HG02852 (cell line): Measurements from ENCODE around the gene ARL6IP1.
"Not testable (repeated sequence)": the region's sequence is repeated elsewhere in the genome, so short reads cannot be mapped to it uniquely, and the experiment has no call there.

Source experiments
- ATAC-seq: cut with Tn5 transposase; IDR thresholded peaks from one replicate; pipeline ENCODE4 v1.9.1; 2021; ENCODE audit warnings: mild to moderate bottlenecking, moderate library complexity; ENCODE audit not compliant: unreplicated experiment

ARL6IP1 gene

DNA sequence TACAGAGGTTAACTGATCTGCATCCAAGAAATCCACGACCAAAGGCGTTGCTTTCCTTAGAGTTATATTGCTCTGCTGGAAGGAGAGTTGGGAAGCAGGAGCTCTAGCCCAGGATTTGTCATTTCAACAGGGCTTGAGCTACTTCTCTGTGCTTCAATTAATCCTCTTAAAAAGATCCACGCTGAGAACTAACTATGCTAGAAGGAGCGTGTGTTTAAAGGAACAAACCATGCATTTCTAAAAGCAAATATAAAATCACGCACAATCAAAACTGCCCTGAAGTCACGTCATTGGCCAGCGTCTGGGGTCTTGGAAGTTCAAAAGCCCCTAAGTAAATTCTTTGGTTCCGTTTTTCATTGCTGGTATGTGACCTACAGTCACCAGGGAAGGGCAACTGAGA is 1.1 kb downstream of the ARL6IP1 start:
- no peak for ATAC-seq

DNA sequence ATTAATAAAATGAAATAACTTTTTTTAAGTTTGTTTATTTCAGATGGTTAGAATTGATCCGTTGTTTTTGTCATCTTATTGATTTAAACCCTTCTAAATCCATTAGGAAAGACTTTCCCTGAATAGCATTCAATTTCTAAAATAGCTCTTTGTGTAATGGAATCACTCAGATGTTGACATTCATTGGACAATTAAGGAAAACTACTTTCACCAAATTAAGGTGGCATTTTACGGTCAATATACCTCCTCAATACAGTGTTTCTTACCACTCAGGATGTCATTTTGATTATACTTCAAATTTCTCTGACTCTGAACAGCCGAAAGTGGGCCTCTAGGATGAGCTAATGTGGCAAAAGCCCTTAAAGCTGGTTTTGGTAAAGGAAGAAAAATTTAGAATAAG is 1.8 kb downstream of the ARL6IP1 start:
- no peak for ATAC-seq

DNA sequence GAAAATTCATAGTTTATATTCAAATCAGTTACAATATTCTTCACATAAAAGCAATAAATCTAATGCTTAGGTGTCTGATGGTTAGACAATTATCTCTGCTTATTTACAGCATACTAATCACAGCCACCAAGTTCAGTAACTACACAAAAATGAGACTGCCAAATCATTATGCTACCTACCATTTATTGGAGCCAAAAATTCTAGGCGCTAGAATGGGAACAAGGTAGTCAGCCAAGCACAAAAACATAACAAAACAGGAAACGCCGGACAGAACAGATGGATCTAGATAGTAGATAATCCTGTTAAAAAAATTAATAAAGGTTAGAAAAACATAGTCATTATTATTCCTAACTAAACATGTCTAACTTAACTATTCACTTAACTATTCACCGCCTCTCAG is 3.6 kb downstream of the ARL6IP1 start:
- no peak for ATAC-seq

DNA sequence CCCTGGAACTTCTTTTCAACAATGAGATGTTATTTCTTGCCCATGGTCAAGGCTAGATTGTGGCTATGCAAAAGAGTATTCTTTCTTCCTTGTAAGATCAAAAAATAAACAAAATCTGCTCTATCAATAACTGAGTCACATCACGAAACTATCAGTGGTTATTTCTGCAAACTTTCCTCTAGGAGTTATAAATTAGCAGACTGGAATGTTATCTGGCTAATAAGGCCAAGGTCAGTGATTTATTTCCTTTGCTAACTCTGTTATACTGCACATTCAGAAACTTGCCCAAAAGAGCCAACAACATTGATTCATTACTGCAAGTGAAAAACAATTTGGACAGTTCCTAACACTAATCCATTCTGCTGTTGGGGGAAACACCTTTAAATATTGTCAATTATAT is 5.0 kb downstream of the ARL6IP1 start:
- no peak for ATAC-seq

DNA sequence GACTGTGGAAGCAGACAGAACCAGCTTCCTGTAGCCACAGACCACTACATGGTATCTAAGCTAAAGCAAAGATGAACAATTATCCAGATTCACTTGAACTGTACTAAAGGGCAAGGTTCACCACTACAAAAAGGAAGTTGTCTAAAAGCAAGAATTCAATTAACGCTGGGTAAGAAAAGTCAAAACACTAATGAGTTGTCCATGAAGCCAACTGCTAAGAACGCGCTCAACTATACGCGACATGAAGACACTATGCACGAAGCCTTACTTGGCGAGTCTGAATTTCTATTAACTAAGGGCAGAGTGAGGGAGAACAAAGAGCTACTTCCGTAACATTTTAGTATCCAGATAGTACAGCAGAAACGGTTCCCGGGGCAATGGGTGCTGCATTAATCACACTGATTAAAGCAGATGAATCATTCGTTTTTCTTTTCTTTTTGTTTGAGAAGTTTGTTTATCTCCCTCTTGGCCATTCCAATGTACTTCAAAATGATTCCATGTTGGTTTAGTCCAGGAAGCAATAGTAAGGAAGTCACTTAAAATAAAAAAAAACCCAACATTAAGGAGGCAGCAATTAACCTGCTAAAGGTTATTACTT is 8.4 kb downstream of the ARL6IP1 start:
- no peak for ATAC-seq

DNA sequence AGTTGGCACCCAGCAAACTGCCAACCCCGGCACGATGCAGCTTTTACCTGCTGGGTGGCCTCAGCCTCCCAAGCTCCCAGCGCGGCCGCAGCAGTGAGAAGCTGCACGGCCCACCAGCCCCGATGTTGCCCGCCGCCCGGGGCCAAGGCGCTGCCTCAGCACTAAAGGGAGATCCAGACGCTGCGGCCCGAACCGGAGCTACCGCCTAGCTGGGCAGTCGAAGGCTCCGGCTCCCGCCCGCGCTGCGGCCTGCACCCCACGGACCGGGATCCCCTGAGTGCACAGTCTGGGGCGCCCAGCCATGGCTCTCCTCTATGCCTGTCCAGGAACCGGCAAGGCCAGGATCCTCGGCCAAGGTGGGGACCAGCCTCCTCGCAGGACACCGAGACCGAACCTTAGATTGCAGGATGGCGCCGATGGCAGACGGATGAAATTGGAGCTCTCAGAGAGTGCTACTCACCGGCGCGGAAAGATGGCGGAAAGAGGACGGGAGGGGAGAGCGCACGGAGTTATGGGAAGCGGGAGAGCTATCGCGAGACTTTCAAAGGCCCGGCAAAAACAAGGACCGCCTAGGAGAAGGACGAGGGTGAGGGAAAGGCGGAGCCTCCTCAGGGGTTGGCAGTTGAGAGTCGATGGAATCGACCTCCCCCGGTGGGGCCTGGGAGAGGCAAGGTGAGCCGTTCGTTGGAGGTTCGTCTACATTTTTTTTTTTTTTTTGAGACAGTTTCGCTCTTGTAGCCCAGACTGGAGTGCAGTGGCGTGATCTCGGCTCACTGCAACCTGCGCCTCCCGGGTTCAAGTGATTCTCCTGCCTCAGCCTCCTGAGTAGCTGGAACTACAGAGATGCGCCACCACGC is 11.3 kb downstream of the ARL6IP1 start, which contains the start of gene RPS15A:
Gene RPS15A, minus strand, starts transcription at position 485 of the 857 bp plus-strand sequence. CDS start 1,221 bp downstream, outside the sequence.
- ATAC-seq: peak; percentile 82

DNA sequence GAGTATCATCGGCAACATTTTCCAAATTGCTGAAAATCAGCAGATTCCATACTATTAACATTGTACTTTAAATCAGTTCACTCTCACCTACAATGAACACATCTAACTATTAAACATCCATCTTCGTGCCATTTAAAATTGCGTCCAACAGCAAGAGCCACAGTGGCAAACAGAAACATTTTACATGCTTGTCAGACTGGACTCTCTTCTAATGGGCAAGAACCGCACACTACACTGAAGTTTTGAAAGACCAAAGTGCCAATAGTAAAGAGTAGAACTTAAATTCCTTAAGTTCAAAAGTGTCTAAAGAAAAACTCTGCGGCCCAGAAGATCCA is 11.9 kb downstream of the ARL6IP1 start:
- ATAC-seq: no peak

DNA sequence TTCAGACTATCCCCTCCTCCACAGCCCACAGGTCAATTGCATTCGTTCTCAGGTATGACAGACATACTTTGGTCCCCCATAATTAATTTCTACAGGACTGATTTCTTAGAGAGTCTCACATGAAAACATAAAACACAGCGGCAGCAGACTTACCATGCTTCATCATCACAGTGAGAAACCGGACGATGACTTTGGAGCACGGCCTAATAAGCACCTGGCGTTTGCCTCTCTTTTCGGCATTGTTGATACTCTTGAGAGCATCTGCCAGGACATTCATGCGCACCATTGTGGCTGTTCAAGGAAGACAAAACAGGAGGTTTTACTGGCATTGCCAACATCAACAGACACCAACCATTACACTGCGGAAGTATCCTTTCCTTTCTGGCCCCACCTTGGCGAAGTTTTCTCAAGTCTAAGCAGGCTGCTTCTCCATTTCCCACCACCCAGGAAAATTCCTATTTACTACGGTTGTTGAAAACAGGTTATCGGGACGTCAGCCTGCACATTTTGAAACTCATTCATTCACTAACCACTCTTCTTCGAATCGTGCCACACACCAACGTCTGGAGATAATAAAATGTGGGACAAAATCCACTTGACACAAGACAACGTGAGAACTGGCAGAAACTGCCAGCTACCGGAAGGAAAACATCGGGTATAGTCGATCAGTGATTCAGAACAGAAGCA is 12.4 kb downstream of the ARL6IP1 start:
- no peak for ATAC-seq

DNA sequence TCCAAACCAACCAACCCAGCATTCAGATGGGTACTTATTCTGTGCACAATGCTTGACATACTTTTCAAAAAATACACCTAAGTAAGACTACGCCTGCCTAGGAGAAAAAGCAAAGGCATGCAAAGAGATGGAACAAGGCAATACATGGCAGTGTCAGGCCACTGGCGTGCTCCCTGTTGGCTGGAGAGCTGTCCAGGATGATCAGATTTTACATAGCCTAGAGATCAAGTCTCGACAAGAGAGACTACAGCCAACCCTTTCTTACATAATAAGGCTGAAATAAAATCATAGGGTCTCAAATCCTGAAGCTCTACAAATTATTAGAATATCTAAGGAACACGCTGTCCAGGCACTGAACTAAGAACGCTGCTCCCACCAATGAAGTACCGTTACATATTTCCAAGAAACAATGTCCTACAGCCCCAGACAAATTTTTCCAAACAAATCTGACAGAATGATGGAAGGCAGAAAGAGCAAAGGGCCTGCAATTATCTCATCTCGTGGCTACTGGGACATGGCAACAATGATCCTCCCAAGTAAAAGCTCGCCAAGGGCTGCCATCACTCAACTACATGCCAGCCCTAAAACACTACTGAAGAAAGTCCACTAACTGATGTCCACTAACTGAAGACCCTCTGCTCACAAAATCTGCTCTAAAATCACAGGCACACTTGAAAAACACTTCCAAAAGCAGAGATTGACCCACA is 16.3 kb downstream of the ARL6IP1 start:
- no peak for ATAC-seq

DNA sequence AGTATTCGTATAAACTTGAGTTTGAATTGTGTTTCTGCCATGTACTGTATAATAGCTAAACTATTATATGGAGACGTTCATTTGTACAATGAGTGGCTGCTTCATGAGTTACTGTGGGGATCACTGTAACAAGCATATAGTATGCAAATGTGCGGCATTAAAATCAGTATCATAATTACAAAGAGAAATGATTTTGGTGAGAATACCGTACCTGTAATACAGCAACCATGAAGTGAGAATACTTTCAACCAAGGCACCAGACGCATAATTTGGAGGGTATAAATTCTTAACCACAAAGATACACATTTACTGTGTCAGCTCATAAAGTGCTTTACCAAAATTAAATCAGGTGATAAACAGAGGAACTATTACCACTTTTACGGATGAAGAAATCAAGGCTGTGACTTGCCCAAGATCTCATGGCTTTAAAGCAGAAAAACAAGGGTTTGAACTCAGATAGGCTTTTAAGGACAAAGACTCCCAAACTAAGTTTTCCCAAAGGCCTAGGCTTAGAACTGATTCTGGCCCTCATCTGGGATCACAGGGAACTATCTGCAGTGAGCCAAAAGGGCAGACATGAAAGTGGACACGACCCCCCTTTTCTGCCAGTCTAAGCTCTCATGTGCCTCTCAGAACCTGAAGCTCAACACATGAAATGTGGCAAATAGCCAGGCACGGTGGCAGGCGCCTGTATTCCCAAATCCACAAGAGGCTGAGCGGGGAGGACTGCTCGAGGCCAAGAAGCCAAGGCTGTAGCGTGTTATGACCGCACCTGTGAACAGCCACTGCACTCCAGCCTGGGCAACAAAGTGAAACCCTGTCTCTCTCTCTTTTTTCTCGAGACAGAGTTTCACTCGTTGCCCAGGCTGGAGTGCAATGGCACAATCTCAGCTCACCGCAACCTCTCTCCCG is 17.7 kb downstream of the ARL6IP1 start:
- no peak for ATAC-seq

DNA sequence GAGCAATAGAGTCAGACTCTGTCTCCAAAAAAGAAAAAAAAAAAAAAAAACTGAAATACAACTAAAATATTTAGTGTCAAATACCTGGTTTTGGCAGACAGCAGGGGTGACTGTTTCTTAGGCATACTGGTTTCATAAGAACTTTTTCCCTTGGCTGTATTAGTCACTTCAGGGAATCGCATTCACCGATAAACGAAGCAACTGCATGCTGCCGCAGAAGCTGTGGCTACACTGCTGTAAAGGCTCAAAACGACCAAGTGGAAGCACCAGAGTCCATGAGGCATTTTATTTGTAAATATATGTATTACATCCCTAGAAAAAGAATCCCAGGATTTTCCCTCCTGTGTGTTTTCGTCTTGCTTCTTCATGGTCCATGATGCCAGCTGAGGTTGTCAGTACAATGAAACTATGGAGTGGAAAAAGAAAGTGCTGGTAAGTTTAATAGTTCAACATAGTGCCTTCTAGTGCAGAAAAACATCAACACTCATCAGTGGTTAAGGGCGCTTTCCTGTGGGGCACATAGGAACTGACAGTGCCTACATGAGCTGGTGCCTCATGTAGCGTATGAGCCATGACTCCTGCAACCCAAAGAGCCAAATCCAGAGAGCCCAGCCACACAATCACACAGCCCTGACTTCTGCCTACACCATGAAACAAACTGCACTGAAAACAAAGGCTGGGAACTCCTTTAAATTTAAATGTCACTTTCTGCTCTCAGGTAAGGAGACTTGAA is 18.5 kb downstream of the ARL6IP1 start:
- ATAC-seq: no peak

DNA sequence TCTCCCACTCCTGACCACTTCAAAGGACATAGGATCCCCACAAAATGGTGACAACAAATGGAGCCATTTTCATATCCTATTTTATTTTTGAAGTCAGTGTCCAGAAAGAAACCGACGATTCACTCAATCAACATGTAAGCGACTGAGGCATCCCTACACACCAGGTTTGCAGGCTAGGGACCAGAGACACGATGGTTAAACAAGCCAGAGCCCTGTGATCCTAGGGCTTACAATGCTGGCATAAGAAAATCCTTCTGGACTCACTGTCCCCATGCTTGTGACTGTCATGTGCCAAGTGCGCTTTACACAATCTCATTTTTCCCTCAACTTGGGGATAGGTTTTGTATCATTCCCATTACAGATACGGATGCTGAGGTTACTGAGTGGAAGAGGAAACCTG is 20.1 kb downstream of the ARL6IP1 start:
- not testable (repeated sequence) for ATAC-seq

DNA sequence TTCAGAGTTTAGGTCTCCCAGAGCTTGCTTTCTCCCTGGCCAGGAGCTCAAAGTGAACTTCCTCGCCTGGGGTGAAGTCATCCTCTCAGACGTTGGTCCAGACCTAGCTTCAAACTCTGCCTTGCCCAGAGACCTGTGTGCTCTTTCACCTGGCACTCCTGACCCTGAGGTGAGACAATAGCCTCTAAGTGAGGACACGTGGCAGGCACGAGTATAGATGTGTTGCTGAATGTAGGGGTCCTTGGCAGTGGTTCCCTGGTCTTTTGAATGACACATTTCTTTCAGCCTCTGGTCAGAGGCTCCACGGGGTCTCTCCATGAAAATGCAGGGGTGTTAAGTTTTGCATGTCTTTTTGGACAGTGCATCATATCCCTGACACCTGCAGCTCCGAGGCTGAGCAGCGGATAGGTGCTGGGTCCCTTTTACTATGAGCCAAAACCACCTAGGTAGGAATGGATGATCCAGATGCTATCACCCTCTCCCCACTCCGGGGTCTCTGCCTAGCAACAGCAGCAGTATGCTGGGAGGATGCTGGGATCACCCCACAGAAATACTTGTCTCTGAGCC is 20.8 kb downstream of the ARL6IP1 start:
- ATAC-seq: not testable (repeated sequence)

DNA sequence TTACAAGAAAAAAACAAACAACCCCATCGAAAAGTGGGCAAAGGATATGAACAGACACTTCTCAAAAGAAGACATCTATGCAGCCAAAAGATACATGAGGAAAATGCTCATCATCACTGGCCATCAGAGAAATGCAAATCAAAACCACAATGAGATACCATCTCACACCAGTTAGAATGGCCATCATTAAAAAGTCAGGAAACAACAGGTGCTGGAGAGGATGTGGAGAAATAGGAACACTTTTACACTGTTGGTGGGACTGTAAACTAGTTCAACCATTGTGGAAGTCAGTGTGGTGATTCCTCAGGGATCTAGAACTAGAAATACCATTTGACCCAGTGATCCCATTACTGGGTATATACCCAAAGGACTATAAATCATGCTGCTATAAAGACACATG is 23.7 kb downstream of the ARL6IP1 start:
- not testable (repeated sequence) for ATAC-seq

DNA sequence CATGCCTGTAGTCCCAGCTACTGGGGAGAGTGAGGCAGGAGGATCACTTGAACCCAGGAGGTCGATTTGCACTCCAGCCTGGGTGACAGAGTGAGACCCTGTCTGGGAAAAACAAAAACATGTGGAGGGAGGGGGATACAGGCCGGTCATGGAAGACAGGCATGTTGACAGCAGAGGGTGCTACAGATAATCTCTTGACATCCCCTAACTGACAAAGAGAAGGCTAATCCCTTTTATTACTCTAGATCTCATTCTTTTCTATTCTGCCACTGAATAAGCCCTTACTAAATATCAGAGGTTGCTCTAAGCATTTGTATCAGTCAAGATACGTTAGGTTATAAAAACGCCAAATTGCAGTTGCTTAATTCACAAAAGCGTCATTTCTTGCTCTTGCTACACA is 25.0 kb downstream of the ARL6IP1 start:
- not testable (repeated sequence) for ATAC-seq

DNA sequence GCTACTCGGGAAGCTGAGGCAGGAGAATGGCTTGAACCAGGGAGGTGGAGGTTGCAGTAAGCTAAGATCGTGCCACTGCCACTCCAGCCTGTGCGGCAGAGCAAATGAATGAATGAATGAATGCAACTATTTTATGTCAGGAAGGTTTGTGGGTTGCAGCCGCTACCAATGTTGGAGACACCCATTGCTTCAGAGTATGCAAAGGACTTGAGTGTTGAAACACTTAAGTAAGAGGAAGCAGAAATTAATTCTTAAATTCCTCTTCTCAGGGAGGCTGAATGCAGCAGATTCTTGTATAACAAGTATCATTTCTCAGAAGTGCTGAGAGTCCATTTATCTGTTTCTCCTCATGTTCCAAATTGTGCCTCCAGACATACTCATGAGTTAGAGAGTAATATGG is 26.7 kb downstream of the ARL6IP1 start:
- ATAC-seq: not testable (repeated sequence)

DNA sequence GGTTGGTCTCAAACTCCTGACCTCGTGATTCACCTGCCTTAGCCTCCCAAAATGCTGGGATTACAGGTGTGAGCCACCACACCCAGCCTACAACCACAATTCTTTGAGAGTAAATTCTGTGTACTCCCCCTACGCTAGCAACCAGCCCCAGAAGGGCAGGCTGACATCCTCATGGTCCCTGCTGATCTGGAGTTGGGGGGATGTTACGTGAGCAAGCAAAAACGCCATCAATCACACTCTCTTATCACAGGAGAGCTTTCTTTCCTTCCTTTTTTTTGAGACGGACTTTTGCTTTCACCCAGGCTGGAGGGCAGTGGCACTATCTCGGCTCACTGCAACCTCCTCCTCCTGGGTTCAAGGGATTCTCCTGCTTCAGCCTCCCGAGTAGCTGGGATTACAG is 29.2 kb downstream of the ARL6IP1 start:
- ATAC-seq: not testable (repeated sequence)

DNA sequence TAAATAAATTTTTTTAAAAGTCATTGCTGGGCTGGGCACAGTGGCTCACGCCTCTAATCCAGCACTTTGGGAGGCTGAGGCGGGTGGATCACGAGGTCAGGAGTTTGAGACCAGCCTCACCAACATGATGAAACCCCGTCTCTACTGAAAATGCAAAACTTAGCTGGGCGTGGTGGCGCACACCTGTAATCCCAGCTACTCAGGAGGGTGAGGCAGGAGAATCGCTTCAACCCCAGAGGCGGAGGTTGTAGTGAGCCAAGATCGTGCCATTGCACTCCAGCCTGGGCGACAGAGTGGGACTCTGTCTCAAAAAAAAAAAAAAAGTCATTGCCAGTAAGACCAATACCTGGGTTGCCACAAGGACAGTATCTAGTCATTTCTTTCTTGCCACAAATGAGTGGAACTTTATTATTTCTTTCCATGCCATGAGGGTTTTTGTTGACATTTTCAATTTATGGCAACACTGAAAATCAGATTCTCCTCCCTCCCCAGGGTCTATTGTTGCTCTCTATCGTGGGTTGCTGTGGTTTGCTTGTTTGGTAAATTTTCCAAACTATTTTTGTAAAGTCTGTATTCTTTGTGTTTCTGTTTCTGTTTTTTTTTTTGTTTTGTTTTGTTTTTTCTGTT is 30.9 kb downstream of the ARL6IP1 start:
- not testable (repeated sequence) for ATAC-seq

DNA sequence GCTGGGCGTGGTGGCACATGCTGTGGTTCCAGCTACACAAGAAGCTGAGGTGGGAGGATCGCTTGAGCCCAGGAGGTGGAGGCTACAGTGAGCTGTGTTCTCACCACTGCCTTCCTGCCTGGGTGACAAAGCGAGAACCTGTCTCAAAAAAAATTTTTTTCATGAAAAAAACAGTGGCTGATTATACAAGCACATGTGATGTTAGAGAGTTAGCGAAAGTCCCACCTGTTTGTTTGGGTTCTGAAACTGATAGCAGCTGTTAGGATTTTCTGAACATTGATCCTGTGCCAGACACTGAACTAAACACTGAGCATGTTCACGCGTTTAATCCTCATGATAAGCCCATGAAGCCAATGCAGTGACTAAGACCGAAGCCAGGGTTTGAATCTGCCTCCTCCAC is 34.1 kb downstream of the ARL6IP1 start:
- peak; percentile 63 for ATAC-seq
